Measurements from ENCODE around the gene NPTX1.

DNA sequence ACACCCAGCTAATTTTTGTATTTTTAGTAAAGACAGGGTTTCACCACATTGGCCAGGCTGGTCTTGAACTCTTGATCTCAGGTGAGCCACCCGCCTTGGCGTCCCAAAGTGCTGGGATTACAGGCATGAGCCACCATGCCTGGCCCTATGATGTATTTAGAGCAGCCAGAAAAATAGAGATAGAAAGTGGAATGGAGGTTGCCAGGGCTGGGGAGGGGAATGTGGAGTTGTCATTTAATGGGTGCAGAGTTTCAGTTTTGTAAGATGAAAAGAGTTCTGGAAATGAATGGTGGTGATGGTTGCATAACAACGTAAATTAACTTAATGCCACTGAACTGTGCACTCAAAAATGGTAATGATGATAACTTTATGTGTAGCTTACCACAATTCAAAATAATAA, 31.6 kb upstream of the NPTX1 start:
- TF ChIP-seq, protein P1, sequence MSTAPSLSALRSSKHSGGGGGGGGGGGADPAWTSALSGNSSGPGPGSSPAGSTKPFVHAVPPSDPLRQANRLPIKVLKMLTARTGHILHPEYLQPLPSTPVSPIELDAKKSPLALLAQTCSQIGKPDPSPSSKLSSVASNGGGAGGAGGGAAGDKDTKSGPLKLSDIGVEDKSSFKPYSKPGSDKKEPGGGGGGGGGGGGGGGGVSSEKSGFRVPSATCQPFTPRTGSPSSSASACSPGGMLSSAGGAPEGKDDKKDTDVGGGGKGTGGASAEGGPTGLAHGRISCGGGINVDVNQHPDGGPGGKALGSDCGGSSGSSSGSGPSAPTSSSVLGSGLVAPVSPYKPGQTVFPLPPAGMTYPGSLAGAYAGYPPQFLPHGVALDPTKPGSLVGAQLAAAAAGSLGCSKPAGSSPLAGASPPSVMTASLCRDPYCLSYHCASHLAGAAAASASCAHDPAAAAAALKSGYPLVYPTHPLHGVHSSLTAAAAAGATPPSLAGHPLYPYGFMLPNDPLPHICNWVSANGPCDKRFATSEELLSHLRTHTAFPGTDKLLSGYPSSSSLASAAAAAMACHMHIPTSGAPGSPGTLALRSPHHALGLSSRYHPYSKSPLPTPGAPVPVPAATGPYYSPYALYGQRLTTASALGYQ (CRISPR knock-in tag; IDR thresholded peaks at IDR 0.05), result no peak
- TF ChIP-seq ZMYM2 (CRISPR knock-in tag; IDR thresholded peaks at IDR 0.05) (no peak), ZNF510 (CRISPR knock-in tag; IDR thresholded peaks at IDR 0.05; ENCODE audit: low read depth) (no peak), ZNF674 (CRISPR knock-in tag; IDR thresholded peaks at IDR 0.05; ENCODE audit: low read depth) (no peak), ZNF253 (CRISPR knock-in tag; IDR thresholded peaks at IDR 0.05; ENCODE audit: borderline replicate concordance) (no peak), MEIS2 (CRISPR knock-in tag; IDR thresholded peaks at IDR 0.05) (no peak)
- TF ChIP-seq, protein P2, sequence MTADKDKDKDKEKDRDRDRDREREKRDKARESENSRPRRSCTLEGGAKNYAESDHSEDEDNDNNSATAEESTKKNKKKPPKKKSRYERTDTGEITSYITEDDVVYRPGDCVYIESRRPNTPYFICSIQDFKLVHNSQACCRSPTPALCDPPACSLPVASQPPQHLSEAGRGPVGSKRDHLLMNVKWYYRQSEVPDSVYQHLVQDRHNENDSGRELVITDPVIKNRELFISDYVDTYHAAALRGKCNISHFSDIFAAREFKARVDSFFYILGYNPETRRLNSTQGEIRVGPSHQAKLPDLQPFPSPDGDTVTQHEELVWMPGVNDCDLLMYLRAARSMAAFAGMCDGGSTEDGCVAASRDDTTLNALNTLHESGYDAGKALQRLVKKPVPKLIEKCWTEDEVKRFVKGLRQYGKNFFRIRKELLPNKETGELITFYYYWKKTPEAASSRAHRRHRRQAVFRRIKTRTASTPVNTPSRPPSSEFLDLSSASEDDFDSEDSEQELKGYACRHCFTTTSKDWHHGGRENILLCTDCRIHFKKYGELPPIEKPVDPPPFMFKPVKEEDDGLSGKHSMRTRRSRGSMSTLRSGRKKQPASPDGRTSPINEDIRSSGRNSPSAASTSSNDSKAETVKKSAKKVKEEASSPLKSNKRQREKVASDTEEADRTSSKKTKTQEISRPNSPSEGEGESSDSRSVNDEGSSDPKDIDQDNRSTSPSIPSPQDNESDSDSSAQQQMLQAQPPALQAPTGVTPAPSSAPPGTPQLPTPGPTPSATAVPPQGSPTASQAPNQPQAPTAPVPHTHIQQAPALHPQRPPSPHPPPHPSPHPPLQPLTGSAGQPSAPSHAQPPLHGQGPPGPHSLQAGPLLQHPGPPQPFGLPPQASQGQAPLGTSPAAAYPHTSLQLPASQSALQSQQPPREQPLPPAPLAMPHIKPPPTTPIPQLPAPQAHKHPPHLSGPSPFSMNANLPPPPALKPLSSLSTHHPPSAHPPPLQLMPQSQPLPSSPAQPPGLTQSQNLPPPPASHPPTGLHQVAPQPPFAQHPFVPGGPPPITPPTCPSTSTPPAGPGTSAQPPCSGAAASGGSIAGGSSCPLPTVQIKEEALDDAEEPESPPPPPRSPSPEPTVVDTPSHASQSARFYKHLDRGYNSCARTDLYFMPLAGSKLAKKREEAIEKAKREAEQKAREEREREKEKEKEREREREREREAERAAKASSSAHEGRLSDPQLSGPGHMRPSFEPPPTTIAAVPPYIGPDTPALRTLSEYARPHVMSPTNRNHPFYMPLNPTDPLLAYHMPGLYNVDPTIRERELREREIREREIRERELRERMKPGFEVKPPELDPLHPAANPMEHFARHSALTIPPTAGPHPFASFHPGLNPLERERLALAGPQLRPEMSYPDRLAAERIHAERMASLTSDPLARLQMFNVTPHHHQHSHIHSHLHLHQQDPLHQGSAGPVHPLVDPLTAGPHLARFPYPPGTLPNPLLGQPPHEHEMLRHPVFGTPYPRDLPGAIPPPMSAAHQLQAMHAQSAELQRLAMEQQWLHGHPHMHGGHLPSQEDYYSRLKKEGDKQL (CRISPR knock-in tag; IDR thresholded peaks at IDR 0.05; ENCODE audit: low read depth), result no peak
